GM12878 (cell line): ENCODE data around the gene TMEM132D.

Experiments
- BHLHE40 ChIP-seq, 2 experiments: fragments of 450-650 bp in 1 of 2; IDR thresholded peaks; 2 replicates each; pipeline ENCODE4 v1.6.1; 2011 to 2017; ENCODE audit warnings: low read depth in 2 of 2, borderline replicate concordance in 1 of 2, improper control_type of control experiment in 1 of 2, low read length in 1 of 2, mild to moderate bottlenecking in 1 of 2
- CHD1 ChIP-seq: IDR thresholded peaks from 2 replicates; pipeline ENCODE4 v1.6.1; 2012; ENCODE audit warnings: low read depth, low read length, improper control_type of control experiment
- CHD2 ChIP-seq: IDR thresholded peaks from 2 replicates; pipeline ENCODE4 v1.6.1; 2011; ENCODE audit warnings: low read depth, low read length, improper control_type of control experiment, borderline replicate concordance
- CTCF ChIP-seq, 3 experiments: IDR thresholded peaks in 2 of 3; conservative IDR thresholded peaks in 1 of 3; 2 replicates each; pipeline ENCODE4 v1.5.1; 2011; ENCODE audit warnings: low read depth in 3 of 3, low read length in 3 of 3, mild to moderate bottlenecking in 3 of 3, control low read depth in 2 of 3, moderate library complexity in 2 of 3, inconsistent platforms in 1 of 3, mixed read lengths in 1 of 3; ENCODE audit not compliant: control insufficient read depth in 2 of 3, insufficient read depth in 1 of 3; ENCODE audit errors: extremely low read depth in 1 of 3
- EZH2 ChIP-seq: IDR thresholded peaks from 2 replicates; pipeline ENCODE4 v1.6.1; 2012; ENCODE audit warnings: low read depth, mild to moderate bottlenecking, control low read depth, inconsistent platforms, low read length, borderline replicate concordance; ENCODE audit not compliant: control insufficient read depth
- MTA2 ChIP-seq: fragments of 450-650 bp; IDR thresholded peaks from 2 replicates; pipeline ENCODE4 v1.6.1; 2016; ENCODE audit warnings: low read depth, mild to moderate bottlenecking, moderate library complexity
- NFIC ChIP-seq: IDR thresholded peaks from 2 replicates; pipeline ENCODE4 v1.6.1; 2012; ENCODE audit warnings: low read depth, mild to moderate bottlenecking, inconsistent platforms, low read length, moderate library complexity
- RAD21 ChIP-seq: IDR thresholded peaks from 2 replicates; pipeline ENCODE4 v1.6.1; 2011; ENCODE audit warnings: mild to moderate bottlenecking, low read depth, low read length, moderate library complexity; ENCODE audit not compliant: insufficient read depth
- TF ChIP-seq, protein P1 (sequence below): fragments of 450-650 bp; IDR thresholded peaks from 2 replicates; pipeline ENCODE4 v1.6.1; 2017; ENCODE audit warnings: mild to moderate bottlenecking

GRCh38 chr12:129226851-129227250 lies 677.0 kb downstream of the TMEM132D start:
- no peak for TF ChIP-seq MTA2
- TF ChIP-seq CTCF (IDR thresholded peaks at IDR 0.05 in 2 of 3, conservative IDR thresholded peaks at IDR 0.05 in 1 of 3; ENCODE audit: control insufficient read depth in 2 of 3, extremely low read depth in 1 of 3, insufficient read depth in 1 of 3, low read depth in 3 of 3, low read length in 3 of 3): no peak
- no peak for TF ChIP-seq NFIC
- TF ChIP-seq, protein P1, sequence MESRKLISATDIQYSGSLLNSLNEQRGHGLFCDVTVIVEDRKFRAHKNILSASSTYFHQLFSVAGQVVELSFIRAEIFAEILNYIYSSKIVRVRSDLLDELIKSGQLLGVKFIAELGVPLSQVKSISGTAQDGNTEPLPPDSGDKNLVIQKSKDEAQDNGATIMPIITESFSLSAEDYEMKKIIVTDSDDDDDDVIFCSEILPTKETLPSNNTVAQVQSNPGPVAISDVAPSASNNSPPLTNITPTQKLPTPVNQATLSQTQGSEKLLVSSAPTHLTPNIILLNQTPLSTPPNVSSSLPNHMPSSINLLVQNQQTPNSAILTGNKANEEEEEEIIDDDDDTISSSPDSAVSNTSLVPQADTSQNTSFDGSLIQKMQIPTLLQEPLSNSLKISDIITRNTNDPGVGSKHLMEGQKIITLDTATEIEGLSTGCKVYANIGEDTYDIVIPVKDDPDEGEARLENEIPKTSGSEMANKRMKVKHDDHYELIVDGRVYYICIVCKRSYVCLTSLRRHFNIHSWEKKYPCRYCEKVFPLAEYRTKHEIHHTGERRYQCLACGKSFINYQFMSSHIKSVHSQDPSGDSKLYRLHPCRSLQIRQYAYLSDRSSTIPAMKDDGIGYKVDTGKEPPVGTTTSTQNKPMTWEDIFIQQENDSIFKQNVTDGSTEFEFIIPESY: no peak
- TF ChIP-seq CHD2: no peak
- TF ChIP-seq BHLHE40 (IDR thresholded peaks at IDR 0.05; ENCODE audit: borderline replicate concordance in 1 of 2, low read depth in 2 of 2, low read length in 1 of 2): no peak
- no peak for TF ChIP-seq EZH2
- TF ChIP-seq RAD21: no peak
- no peak for TF ChIP-seq CHD1
